Mucosa of stomach (tissue), 1 donor: ENCODE measurements around the gene KASH5.

Experiments
- H3K27me3 ChIP-seq: one replicate; pipeline ENCODE4 v1.7.0; 2013; ENCODE audit warnings: mild to moderate bottlenecking, low read length; ENCODE audit not compliant: control insufficient read depth, insufficient read depth
- H3K36me3 ChIP-seq: one replicate; pipeline ENCODE4 v1.7.0; 2013; ENCODE audit warnings: low read length; ENCODE audit not compliant: control insufficient read depth, insufficient read depth
- H3K4me1 ChIP-seq: one replicate; pipeline ENCODE4 v1.7.0; 2013; ENCODE audit warnings: mild to moderate bottlenecking, low read length; ENCODE audit not compliant: control insufficient read depth, insufficient read depth
- H3K4me3 ChIP-seq: one replicate; pipeline ENCODE4 v1.7.0; 2013; ENCODE audit warnings: low read length
- H3K9ac ChIP-seq: one replicate; pipeline ENCODE4 v1.7.0; 2013; ENCODE audit warnings: mild to moderate bottlenecking, low read length, moderate library complexity
- H3K9me3 ChIP-seq: one replicate; pipeline ENCODE4 v1.7.0; 2013; ENCODE audit warnings: mild to moderate bottlenecking, low read length, moderate library complexity; ENCODE audit not compliant: control insufficient read depth
- donor health status: Pancreatic carcinoma.

KASH5 gene

GRCh38 chr19:49461656-49462055 lies 73.6 kb downstream of the KASH5 start:
- no peak overlapping the region for H3K9ac ChIP-seq
- H3K4me3 ChIP-seq = no peak overlapping the region
- no peaks in the 10 kb centered on the region for H3K27me3 ChIP-seq
- H3K9me3 ChIP-seq = no peaks in the 10 kb centered on the region
- H3K4me1 ChIP-seq = peaks cover 5% of the 10 kb centered on the region
- H3K36me3 ChIP-seq = no peaks in the 10 kb centered on the region

DNA sequence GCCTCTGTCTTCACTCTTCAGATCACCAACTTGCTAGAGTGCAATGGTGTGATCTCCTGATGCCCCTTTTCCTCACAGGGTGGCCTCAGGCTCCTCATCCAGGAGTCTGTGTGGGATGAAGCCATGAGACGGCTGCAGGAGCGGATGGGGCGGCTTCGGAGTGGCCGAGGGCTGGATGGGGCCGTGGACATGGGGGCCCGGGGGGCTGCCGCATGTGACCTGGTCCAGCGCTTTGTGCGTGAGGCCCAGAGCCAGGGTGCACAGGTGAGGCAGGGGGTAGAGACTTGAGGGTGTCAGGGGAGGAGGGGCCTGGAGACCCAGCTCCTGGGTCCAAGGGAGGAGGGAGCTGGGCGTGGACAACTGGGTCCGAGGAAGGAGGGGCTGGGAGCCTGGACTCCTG lies 74.4 kb downstream of the KASH5 start:
- H3K9me3 ChIP-seq = no peaks in the 10 kb centered on the region
- H3K36me3 ChIP-seq = no peaks in the 10 kb centered on the region
- no peak overlapping the region for H3K9ac ChIP-seq
- H3K27me3 ChIP-seq = no peaks in the 10 kb centered on the region
- H3K4me1 ChIP-seq = peaks cover 5% of the 10 kb centered on the region
- no peak overlapping the region for H3K4me3 ChIP-seq

GRCh38 chr19:49463960-49464740 lies 76.1 kb downstream of the KASH5 start:
- Histone ChIP-seq H3K36me3 (no peaks in the 10 kb centered on the region), H3K4me1 (peaks cover 5% of the 10 kb centered on the region), H3K9me3 (no peaks in the 10 kb centered on the region), H3K27me3 (no peaks in the 10 kb centered on the region), H3K9ac (no peak overlapping the region), H3K4me3 (no peak overlapping the region)

DNA sequence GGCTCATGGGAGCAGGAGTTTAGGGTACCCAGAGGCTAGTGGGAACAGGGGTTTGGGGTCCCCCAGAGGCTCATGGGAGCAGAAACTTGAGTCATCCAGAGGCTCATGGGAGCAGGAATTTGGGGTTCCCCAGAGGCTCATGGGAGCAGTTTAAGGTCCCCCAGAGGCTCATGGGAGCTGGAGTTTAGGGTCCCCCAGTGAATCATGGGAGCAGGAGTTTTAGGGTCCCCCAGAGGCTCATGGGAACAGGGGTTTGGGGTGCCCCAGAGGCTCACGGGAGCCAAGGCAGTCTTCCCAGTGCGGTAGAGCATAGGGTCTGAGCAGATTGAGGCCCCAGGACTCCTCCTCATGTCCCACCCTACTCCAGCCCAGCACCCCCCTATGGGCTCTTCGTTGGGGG lies 77.3 kb downstream of the KASH5 start:
- Histone ChIP-seq H3K4me1 (peaks cover 5% of the 10 kb centered on the region), H3K27me3 (no peaks in the 10 kb centered on the region), H3K9ac (no peak overlapping the region), H3K36me3 (no peaks in the 10 kb centered on the region), H3K4me3 (no peak overlapping the region), H3K9me3 (no peaks in the 10 kb centered on the region)
